ENCODE data around the gene HS6ST3.

Gene HS6ST3

DNA sequence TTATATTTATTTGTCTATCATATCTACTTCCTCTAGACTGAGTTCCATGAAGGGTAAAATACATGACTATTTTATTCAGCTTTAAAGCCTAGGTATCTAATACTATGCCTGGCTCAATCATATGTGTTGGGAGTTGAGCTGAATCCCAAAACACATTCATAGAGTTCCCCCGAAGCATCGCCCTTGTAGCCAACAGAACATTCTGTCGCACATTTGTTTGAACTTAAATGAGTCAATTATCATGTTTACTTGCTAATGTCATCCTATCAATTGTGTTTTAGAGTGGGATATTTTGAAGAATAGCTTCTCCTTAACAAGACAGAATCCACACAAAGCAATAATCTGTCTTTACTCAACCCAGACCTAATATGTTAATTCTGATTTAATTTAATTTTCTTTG is 252.4 kb downstream of the HS6ST3 start:
- no peak for DNase-seq

DNA sequence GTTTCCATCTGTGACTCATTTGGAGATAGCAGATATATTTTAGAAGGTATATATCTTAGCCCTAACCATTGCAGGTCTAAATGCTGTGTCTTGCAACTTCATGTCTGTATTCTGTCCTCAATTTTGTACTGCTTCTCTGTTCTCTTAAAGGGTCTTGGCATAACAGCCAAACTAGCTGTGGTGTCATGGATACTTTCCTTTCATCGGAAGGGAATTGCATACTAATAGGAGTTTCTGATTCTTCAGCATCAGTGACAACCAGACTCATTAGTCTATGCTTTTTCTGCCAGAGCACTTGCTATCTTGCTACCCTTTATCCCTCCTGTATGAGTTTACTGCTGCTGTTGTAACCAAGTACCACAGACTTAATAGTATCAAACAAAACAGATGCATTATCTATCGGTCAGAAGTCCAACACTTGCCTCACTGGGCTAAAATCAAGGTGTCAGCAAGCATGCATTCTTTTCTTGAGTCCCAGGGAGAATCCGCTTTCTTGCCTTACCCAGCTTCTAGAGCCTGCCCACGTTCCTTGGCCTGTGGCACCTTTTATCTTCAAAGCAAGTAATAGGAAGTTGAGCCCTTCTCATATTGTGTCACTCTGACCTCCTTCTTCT is 253.1 kb downstream of the HS6ST3 start:
- no peak for DNase-seq

DNA sequence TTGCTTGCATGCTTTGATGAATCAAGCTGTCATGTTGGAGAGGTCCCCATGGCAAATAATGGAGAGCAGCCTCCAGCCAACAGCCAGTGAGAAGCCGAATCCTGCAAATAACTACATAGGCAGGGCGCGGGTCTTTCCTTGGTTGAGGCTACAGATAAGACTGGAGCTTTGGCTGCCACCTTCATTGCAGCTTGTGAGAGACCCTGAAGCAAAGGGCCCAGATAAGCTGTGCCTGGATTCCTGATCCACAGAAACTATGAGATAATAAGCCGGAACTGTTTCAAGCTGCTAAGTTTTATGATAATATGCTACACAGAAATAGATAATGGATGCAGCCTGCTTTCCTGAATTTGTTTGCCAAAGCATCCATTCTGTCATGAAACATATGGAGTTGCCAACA is 257.0 kb downstream of the HS6ST3 start:
- DNase-seq, result no peak

DNA sequence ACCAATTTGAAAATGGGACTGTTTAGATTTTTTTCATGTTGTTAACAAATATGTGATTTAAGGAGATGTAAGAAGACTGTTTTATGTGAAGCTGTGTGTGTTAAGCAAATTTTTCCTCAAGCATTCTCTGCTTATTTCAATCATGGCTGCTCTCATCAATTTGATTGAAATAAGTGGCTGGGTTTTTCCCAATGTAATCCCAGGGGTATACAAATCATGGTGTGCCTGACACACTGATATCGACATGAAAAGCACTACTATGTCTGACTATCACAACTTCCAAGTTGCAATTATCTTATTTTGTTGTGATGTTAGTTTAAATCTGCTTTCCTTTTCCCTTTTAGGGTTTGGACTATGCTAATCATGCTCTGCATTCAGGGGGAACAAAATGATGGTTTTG is 283.7 kb downstream of the HS6ST3 start:
- DNase-seq, result no peak

DNA sequence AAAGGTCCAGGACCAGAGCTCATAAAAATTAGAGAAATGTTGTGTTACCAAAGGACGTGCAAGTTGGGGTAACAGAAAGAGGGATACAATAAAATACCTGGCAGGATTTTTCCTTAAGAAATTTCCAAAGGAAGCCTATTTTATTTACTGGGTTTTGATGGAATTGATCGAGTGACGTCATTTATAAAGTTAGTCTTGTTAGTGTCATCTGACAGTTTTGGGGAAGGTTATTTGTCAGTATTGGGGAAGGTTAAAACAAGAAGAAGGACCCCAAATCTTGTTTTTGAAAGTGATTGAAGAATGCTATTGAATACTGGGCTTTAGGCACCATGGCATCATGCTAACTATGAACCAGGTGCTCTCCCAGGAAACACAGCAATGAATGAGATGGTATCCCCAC is 287.9 kb downstream of the HS6ST3 start:
- DNase-seq, result no peak

GRCh38 chr13:96379967-96380366 is 290.1 kb downstream of the HS6ST3 start:
- no peak for DNase-seq

- DNase-seq, result no peak
Measured at GRCh38 chr13:96381681-96382080, 291.8 kb downstream of the HS6ST3 start.

GRCh38 chr13:96388598-96388997 is 298.7 kb downstream of the HS6ST3 start:
- no peak for DNase-seq

- no peak for DNase-seq
Measured at GRCh38 chr13:96391606-96392005, 301.7 kb downstream of the HS6ST3 start.

DNA sequence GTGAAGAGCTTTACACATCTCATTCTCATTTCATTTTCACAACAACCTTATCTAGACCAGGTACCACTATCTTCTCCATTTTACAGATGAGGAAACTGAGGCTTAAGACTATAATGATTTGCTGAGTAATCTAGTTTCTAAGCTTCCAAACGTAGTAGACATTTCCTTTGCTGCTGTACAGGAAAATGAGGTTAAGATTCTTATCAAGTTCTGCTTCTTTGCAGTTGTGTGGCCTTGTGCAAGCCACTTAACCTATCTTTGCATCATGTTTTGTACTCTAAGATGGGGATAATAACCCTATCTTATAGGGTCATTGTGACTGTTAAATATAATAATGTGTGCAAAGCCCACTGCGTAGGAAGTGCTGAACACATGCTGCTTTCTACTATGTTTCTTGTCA is 307.9 kb downstream of the HS6ST3 start:
- DNase-seq, result no peak

DNA sequence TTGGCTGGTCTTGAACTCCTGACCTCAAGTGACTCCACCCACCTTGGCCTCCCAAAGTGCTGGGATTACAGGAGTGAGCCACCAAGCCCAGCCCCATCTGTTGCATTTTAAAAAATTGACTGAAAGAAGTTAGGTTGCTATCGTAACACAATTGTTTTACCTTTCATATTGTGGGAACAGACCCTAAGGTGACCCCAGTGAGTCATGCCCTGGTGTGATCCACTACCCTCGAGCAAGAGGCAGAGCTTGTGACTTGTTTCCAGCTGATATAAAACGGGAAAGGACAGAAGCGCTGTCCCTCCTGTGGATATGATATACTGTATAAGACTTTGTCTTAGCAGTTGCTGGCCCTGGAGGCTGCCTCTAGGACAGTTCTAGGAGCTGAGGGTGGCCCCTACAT is 308.6 kb downstream of the HS6ST3 start:
- no peak for DNase-seq

DNA sequence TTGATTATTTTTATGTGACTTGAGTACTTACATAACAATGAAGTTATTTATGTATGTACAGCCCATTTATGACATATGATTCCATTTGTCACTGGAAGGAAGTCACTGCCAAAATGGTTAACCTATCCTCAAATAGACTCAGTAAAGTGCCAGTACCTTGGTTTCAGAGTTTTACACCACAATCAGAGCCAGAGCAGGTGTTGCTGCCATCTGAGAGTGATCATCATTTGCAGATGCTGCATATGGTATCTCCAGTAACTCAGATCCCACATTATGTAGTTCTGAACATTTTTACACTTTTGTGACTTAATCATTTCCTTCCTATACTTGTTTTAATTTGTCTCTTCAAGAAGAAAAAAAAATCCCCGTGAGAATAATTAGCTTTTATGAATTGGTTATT is 313.3 kb downstream of the HS6ST3 start:
- DNase-seq, result no peak

DNA sequence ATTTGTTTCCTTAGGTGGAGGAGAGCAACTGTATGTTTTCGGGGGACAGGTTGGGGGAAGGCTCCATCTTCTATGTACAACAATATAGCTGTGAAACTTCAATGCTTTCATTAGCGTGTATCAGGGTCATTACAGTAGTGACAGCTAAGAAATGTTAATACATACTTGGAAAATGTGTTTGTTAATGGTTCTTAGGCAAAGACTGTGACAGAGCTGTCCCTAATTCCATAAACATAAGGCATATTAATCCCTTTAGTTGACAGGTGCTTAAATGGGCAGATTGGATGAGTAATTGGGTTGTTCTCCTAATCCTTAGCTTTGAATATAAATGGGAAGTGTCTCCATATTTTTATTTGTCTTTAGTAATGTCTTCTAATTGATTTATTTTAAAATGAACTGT is 313.7 kb downstream of the HS6ST3 start:
- no peak for DNase-seq

DNA sequence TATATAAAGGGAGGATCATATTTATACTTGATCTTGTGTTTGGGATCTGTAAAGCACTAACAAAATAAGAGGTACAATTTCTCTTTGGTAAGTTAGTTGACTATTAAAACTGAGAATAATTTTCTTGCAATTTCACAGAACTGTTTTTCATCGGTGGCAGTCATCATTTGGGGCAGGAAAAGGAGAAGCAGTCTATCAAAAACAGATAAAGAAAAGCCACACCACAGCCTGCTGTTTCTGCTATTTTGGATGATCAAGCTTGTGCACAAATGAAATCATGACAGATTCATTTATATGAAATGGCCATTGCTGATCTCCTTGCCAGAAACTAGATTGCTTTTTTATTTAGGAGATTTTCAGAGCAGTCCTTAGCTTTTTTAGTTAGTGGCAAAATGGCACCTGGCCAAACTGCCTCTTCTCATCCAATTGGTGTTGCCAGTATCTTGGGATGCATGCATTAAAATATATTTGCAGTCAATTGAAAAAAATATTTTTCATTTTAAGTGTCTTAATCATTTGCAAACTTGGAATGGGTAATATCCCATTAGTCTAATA is 326.0 kb downstream of the HS6ST3 start:
- DNase-seq, result no peak

GRCh38 chr13:96417939-96418685 is 328.2 kb downstream of the HS6ST3 start:
- no peak for DNase-seq

DNA sequence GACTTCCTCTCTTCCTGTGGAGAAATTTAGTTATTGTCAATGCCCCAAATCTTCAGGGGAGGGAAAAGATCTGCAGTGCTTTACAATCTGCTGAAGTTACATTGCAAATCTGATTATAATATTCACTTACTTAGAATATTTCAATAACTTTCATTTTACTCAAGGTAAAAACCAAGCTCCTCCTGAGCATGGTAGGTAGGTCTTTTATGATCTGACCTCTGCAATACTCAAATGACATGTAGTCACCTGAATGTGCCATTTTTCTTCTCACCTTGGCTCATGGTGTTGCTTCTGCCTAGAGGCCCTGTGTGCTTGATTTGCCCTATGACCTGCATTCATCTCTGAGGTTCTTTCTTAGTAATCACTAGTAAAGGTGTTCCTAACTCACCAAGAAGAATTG is 331.4 kb downstream of the HS6ST3 start:
- no peak for DNase-seq

DNA sequence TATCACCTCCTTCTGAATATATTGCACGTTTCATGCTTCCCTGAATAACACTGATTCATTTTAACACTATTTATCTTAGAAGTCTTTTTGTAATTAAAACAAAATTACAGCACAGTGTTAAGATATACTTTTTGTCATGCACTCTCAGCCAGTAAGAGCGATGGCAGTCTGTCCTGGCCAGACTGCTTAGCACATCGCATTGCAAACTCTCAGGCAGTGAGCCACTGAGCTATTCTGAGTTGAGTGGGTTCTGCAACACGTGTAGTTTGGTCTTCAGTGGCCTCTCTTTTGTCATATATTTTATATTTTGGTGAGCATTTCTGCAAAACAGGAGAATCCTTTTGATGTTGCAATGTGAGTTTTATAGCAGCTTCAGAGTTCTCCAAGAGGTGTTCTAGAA is 332.1 kb downstream of the HS6ST3 start:
- no peak for DNase-seq

- DNase-seq, result no peak
Measured at GRCh38 chr13:96426167-96426566, 336.3 kb downstream of the HS6ST3 start.

- no peak for DNase-seq
Measured at GRCh38 chr13:96428911-96429310, 339.0 kb downstream of the HS6ST3 start.

- no peak for DNase-seq
Measured at GRCh38 chr13:96431044-96431581, 341.2 kb downstream of the HS6ST3 start.

DNA sequence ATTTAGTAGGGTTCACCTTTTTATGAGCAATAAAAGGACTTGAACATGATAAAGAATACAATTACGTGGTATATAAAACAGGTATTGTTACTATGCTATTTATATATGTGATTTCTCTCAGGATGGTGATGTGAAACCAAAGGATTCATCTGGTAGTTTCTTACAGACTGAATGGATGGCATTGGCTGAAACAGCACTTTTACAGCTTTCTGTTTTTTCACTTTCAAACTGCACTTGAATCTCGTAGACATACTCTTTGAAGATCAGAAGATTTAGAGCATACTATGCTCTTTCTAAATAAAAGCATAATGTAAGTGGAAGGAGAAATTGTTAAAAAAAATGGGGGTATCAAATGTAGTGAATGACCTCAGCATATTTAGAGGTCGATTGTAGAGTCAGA is 354.8 kb downstream of the HS6ST3 start:
- no peak for DNase-seq

GRCh38 chr13:96449920-96450319 is 360.0 kb downstream of the HS6ST3 start:
- DNase-seq, result no peak

- DNase-seq, result no peak
Measured at GRCh38 chr13:96450326-96451020, 360.6 kb downstream of the HS6ST3 start.

GRCh38 chr13:96454466-96454865 is 364.6 kb downstream of the HS6ST3 start:
- no peak for DNase-seq
